WTC11 (cell line): Measurements from ENCODE around the gene ROS1.

Source experiments
- SP1 ChIP-seq: sonication (generic); formaldehyde crosslinking; conservative IDR thresholded peaks from 2 replicates; pipeline ENCODE4 v1.8.1; 2022; ENCODE audit warnings: missing genetic modification reagents
- TCF7 ChIP-seq: sonication (generic); formaldehyde crosslinking; IDR thresholded peaks from 2 replicates; pipeline ENCODE4 v1.8.0; 2022; ENCODE audit warnings: mild to moderate bottlenecking, low read depth, missing genetic modification reagents, moderate library complexity

DNA sequence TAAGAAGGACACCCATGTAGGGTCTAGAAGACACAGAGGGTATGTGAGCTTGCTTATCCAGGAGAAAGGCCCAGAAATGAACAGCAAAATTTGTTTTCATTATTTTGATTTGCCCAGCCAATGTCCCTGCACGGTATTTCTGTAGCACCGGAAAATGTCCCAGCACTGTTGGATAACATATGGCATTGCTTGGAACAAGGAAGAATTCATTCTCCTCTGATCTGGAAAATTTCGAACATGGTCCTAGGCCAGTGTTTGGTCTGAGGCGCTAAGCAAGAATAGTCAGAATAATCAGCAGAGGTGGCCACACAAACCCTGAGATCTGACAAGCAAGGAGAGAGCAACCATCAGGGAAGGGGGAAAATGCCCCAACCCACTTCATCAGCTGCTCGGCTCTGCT lies 26.6 kb downstream of the ROS1 start:
- TF ChIP-seq SP1 (no peak), TCF7 (CRISPR knock-in tag) (no peak)
